H9 (cell line): ENCODE measurements around the gene PMM2. TPM values are rescaled to one million over a fixed set of nuclear protein-coding genes. Genes with fewer than 3 reads are reported as not detected.
A peak's percentile ranks its signal among the peaks of the same experiment; 100 is the strongest.

Source experiments
- DNase-seq: peaks from one replicate; pipeline ENCODE4 v3.0.0-alpha.2; 2017
- H2AFZ ChIP-seq: one replicate; pipeline ENCODE4 v1.6.1; 2013; ENCODE audit warnings: mild to moderate bottlenecking, low read length, control low read depth, moderate library complexity
- H2AK5ac ChIP-seq: 2 replicates; pipeline ENCODE4 v1.6.1; 2013; ENCODE audit warnings: low read length, control low read depth, mixed read lengths; ENCODE audit not compliant: insufficient read length
- H2BK120ac ChIP-seq: one replicate; pipeline ENCODE4 v1.6.1; 2013; ENCODE audit warnings: low read depth, mild to moderate bottlenecking, low read length, control low read depth, inconsistent platforms; ENCODE audit not compliant: poor library complexity, severe bottlenecking
- H2BK12ac ChIP-seq: 2 replicates; pipeline ENCODE4 v1.6.1; 2013; ENCODE audit warnings: low read length, control low read depth, mixed read lengths, low read depth; ENCODE audit not compliant: insufficient read length
- H2BK15ac ChIP-seq: 2 replicates; pipeline ENCODE4 v1.6.1; 2013; ENCODE audit warnings: low read depth, low read length, control low read depth
- H2BK20ac ChIP-seq: one replicate; pipeline ENCODE4 v1.6.1; 2013; ENCODE audit warnings: low read depth, mild to moderate bottlenecking, low read length, control low read depth, inconsistent platforms; ENCODE audit not compliant: poor library complexity, severe bottlenecking
- H2BK5ac ChIP-seq: 2 replicates; pipeline ENCODE4 v1.6.1; 2013; ENCODE audit warnings: low read length, control low read depth, mixed read lengths; ENCODE audit not compliant: insufficient read length
- H3K14ac ChIP-seq: 2 replicates; pipeline ENCODE4 v1.6.1; 2013; ENCODE audit warnings: low read length, control low read depth; ENCODE audit not compliant: insufficient read depth
- H3K18ac ChIP-seq: 2 replicates; pipeline ENCODE4 v1.6.1; 2013; ENCODE audit warnings: low read depth, mild to moderate bottlenecking, mixed read lengths, low read length, control low read depth; ENCODE audit not compliant: insufficient read length
- H3K23ac ChIP-seq: 2 replicates; pipeline ENCODE4 v1.6.1; 2013; ENCODE audit warnings: low read length, control low read depth, mixed read lengths, low read depth; ENCODE audit not compliant: insufficient read length
- H3K23me2 ChIP-seq: 2 replicates; pipeline ENCODE4 v1.6.1; 2013; ENCODE audit warnings: low read depth, mild to moderate bottlenecking, mixed read lengths, low read length, control low read depth; ENCODE audit not compliant: insufficient read length, poor library complexity, severe bottlenecking
- H3K27ac ChIP-seq: 2 replicates; pipeline ENCODE4 v1.5.1; 2013; ENCODE audit warnings: low read length, control low read depth, mixed read lengths, low read depth; ENCODE audit not compliant: insufficient read length
- H3K27me3 ChIP-seq: 2 replicates; pipeline ENCODE4 v1.6.1; 2013; ENCODE audit warnings: low read length, control low read depth, inconsistent platforms; ENCODE audit not compliant: insufficient read depth
- H3K4ac ChIP-seq: 2 replicates; pipeline ENCODE4 v1.6.1; 2013; ENCODE audit warnings: low read depth, mild to moderate bottlenecking, control low read depth, inconsistent platforms, low read length, moderate library complexity
- H3K4me1 ChIP-seq: 2 replicates; pipeline ENCODE4 v1.6.1; 2013; ENCODE audit warnings: low read length, control low read depth, inconsistent platforms; ENCODE audit not compliant: insufficient read depth
- H3K4me2 ChIP-seq: 2 replicates; pipeline ENCODE4 v1.6.1; 2013; ENCODE audit warnings: low read length, control low read depth, mixed read lengths; ENCODE audit not compliant: insufficient read length, insufficient read depth
- H3K56ac ChIP-seq: 2 replicates; pipeline ENCODE4 v1.6.1; 2013; ENCODE audit warnings: low read depth, mild to moderate bottlenecking, mixed read lengths, low read length, control low read depth; ENCODE audit not compliant: insufficient read length
- H3K79me1 ChIP-seq: 2 replicates; pipeline ENCODE4 v1.6.1; 2013; ENCODE audit warnings: low read depth, mild to moderate bottlenecking, moderate library complexity, low read length, control low read depth, inconsistent platforms; ENCODE audit not compliant: insufficient read depth, poor library complexity, severe bottlenecking
- H3K79me2 ChIP-seq: 2 replicates; pipeline ENCODE4 v1.6.1; 2013; ENCODE audit warnings: low read length, control low read depth, inconsistent platforms; ENCODE audit not compliant: insufficient read depth
- H3K9ac ChIP-seq: 2 replicates; pipeline ENCODE4 v1.6.1; 2013; ENCODE audit warnings: low read length, control low read depth, mixed read lengths; ENCODE audit not compliant: insufficient read length; ENCODE audit errors: extremely low read depth
- H3K9me3 ChIP-seq: one replicate; pipeline ENCODE4 v1.6.1; 2013; ENCODE audit warnings: low read depth, low read length, inconsistent platforms; ENCODE audit not compliant: control insufficient read depth
- H3T11ph ChIP-seq: one replicate; pipeline ENCODE4 v1.6.1; 2013; ENCODE audit warnings: mild to moderate bottlenecking, low read length, control low read depth, inconsistent platforms
- H4K20me1 ChIP-seq: one replicate; pipeline ENCODE4 v1.6.1; 2013; ENCODE audit not compliant: control insufficient read depth, insufficient read length, insufficient read depth
- H4K5ac ChIP-seq: 2 replicates; pipeline ENCODE4 v1.6.1; 2013; ENCODE audit warnings: low read depth, mild to moderate bottlenecking, mixed read lengths, low read length, control low read depth; ENCODE audit not compliant: insufficient read length
- H4K8ac ChIP-seq: replicated peaks from 2 replicates; pipeline ENCODE4 v1.6.1; 2013; ENCODE audit warnings: low read length, control low read depth, mixed read lengths, low read depth; ENCODE audit not compliant: insufficient read length
- H4K91ac ChIP-seq: 2 replicates; pipeline ENCODE4 v1.6.1; 2013; ENCODE audit warnings: low read depth, mild to moderate bottlenecking, moderate library complexity, mixed read lengths, low read length, control low read depth; ENCODE audit not compliant: insufficient read length
- H3K27ac Mint-ChIP-seq, 3 experiments: 2 replicates in 2 of 3; 3 replicates in 1 of 3; pipeline ENCODE4 v1.8.0; 2020 to 2021; ENCODE audit warnings: mixed read lengths in 3 of 3, mild to moderate bottlenecking in 1 of 3, moderate library complexity in 1 of 3
- H3K27me3 Mint-ChIP-seq: 2 replicates; pipeline ENCODE4 v1.8.0; 2021; ENCODE audit warnings: low read depth, mild to moderate bottlenecking, moderate library complexity, mixed read lengths
- H3K36me3 Mint-ChIP-seq, 3 experiments: 2 replicates in 2 of 3; 3 replicates in 1 of 3; pipeline ENCODE4 v1.8.0; 2020 to 2021; ENCODE audit warnings: low read depth in 3 of 3, mixed read lengths in 3 of 3; ENCODE audit not compliant: insufficient read depth in 1 of 3
- H3K4me1 Mint-ChIP-seq, 2 experiments: 2 replicates each; pipeline ENCODE4 v1.8.0; 2020; ENCODE audit warnings: mixed read lengths in 2 of 2
- H3K4me3 Mint-ChIP-seq, 2 experiments: 2 replicates in 1 of 2; 3 replicates in 1 of 2; pipeline ENCODE4 v1.8.0; 2020 to 2021; ENCODE audit warnings: mild to moderate bottlenecking in 2 of 2, mixed read lengths in 2 of 2, moderate library complexity in 1 of 2
- H3K9me3 Mint-ChIP-seq, 2 experiments: 2 replicates in 1 of 2; 3 replicates in 1 of 2; pipeline ENCODE4 v1.8.0; 2020; ENCODE audit warnings: mild to moderate bottlenecking in 2 of 2, mixed read lengths in 2 of 2, moderate library complexity in 1 of 2
- WGBS: extraction: QIAGEN DNeasy Blood & Tissue Kit; methylation state at CpG from one replicate; pipeline ENCODE4 v1.1.7; 2013; ENCODE audit warnings: missing lambda C conversion rate, low lambda C conversion rate, mixed read lengths; ENCODE audit not compliant: insufficient read length; ENCODE audit errors: extremely low coverage; 5-methylcytosine and 5-hydroxymethylcytosine counted together
- total RNA-seq: library from RNA; stranded (reverse); gene quantifications from 2 replicates; pipeline ENCODE4 v1.2.1, GENCODE V29; 2021
- TF ChIP-seq, protein P1 (sequence below): fragments of 200-600 bp; sonication (generic); conservative IDR thresholded peaks from 3 replicates; pipeline ENCODE4 v1.8.0; 2021; ENCODE audit warnings: antibody characterized with exemption, mild to moderate bottlenecking

PMM2 gene
- total RNA-seq, 1 experiment from 2014 or later: 82.7 TPM

DNA sequence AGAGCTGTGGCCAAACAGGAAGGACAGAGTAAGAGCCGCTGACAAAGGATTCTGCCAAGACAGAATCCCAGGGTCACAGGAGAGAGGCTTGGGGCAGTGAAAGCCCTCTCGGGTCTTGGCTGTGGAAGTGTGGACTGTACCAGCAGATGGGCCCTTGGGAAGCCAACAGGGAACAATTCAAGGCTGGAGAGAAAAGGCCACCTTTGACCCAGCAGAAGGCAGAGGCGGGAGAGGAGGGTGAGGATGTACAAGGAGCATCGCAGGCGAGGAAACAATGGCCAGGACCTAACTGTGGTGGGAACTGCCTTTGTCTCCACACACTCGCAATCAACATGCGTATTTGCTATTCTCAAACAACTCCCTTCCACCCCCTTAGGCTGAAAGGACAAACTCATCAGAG lies 55.5 kb downstream of the PMM2 start:
- no peaks in the 10 kb centered on the region for H3K9me3 ChIP-seq
- H3K27me3 ChIP-seq: no peaks in the 10 kb centered on the region
- no peak overlapping the region for H2BK15ac ChIP-seq
- no peak overlapping the region for H3K23ac ChIP-seq
- Mint-ChIP-seq H3K27ac (peak overlapping the region; percentile 86 to 96 (median 92); a peak in 6 of 7 replicates), H3K9me3 (peaks cover 0 to 3% of the 10 kb centered on the region in 2 experiments; a peak in 2 of 5 replicates), H3K4me1 (peaks cover 29 to 36% of the 10 kb centered on the region in 2 experiments), H3K4me3 (no peak overlapping the region), H3K36me3 (peaks cover 45 to 98% (median 78%) of the 10 kb centered on the region in 3 experiments), H3K27me3 (no peaks in the 10 kb centered on the region; the same call in none of the 2 replicates)
- no peak overlapping the region for H2BK20ac ChIP-seq
- no peak overlapping the region for H3K4me2 ChIP-seq
- H3K14ac ChIP-seq: no peak overlapping the region
- no peaks in the 10 kb centered on the region for H3K4me1 ChIP-seq
- no peak overlapping the region for H3K4ac ChIP-seq
- H3K18ac ChIP-seq: no peak overlapping the region
- no peaks in the 10 kb centered on the region for H3K23me2 ChIP-seq
- H4K20me1 ChIP-seq: peaks cover 6% of the 10 kb centered on the region
- no peak overlapping the region for H2BK5ac ChIP-seq
- no peak overlapping the region for H3K9ac ChIP-seq
- H3K79me2 ChIP-seq: no peaks in the 10 kb centered on the region
- H3T11ph ChIP-seq: no peak overlapping the region
- H2AFZ ChIP-seq: no peak overlapping the region
- WGBS: no CpG with 5 or more reads among the region's 7 CpGs
- H3K79me1 ChIP-seq: no peaks in the 10 kb centered on the region
- H2AK5ac ChIP-seq: no peak overlapping the region
- H4K5ac ChIP-seq: no peak overlapping the region
- no peak overlapping the region for H2BK120ac ChIP-seq
- no peak overlapping the region for H2BK12ac ChIP-seq
- DNase-seq: no peak
- no peak overlapping the region for H3K27ac ChIP-seq
- H4K8ac ChIP-seq: no peak overlapping the region
- H4K91ac ChIP-seq: no peak overlapping the region
- H3K56ac ChIP-seq: no peak overlapping the region
- TF ChIP-seq, protein P1, sequence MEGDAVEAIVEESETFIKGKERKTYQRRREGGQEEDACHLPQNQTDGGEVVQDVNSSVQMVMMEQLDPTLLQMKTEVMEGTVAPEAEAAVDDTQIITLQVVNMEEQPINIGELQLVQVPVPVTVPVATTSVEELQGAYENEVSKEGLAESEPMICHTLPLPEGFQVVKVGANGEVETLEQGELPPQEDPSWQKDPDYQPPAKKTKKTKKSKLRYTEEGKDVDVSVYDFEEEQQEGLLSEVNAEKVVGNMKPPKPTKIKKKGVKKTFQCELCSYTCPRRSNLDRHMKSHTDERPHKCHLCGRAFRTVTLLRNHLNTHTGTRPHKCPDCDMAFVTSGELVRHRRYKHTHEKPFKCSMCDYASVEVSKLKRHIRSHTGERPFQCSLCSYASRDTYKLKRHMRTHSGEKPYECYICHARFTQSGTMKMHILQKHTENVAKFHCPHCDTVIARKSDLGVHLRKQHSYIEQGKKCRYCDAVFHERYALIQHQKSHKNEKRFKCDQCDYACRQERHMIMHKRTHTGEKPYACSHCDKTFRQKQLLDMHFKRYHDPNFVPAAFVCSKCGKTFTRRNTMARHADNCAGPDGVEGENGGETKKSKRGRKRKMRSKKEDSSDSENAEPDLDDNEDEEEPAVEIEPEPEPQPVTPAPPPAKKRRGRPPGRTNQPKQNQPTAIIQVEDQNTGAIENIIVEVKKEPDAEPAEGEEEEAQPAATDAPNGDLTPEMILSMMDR: no peak
